ENCODE results near the gene HNF1B.

GRCh38 chr17:37743612-37743874 lies 1.3 kb downstream of the HNF1B start:
- TF ChIP-seq POLR2AphosphoS5 (IDR thresholded peaks at IDR 0.05) = no peak
- TF ChIP-seq CTCF (IDR thresholded peaks at IDR 0.05) = no peak
- TF ChIP-seq EP300 (IDR thresholded peaks at IDR 0.05) = no peak
- TF ChIP-seq POLR2A (IDR thresholded peaks at IDR 0.05) = no peak
